Mucosa of descending colon (tissue), 3 donors: ENCODE measurements around the gene ADAMTS13. TPM values are rescaled to one million over a fixed set of nuclear protein-coding genes. Genes with fewer than 3 reads are reported as not detected.

ENCODE experiments used
- ATAC-seq: fragments of 200-7000 bp; cut with Tn5 transposase; one replicate; pipeline ENCODE4 v1.9.1; 2020; ENCODE audit warnings: mild to moderate bottlenecking, moderate library complexity
- DNase-seq, 3 donors: peaks; one replicate each; pipeline ENCODE4 v3.0.0-alpha.2; 2020
- H3K36me3 ChIP-seq: fragments of 200-600 bp; one replicate; pipeline ENCODE4 v1.8.0; 2021; ENCODE audit warnings: low read depth, mild to moderate bottlenecking
- H3K4me1 ChIP-seq: fragments of 200-600 bp; one replicate; pipeline ENCODE4 v1.8.0; 2021; ENCODE audit warnings: low read depth, mild to moderate bottlenecking
- H3K4me3 ChIP-seq: fragments of 200-600 bp; one replicate; pipeline ENCODE4 v1.8.0; 2021; ENCODE audit warnings: mild to moderate bottlenecking
- H3K9me3 ChIP-seq: fragments of 200-600 bp; one replicate; pipeline ENCODE4 v1.8.0; 2021; ENCODE audit warnings: mild to moderate bottlenecking
- CTCF ChIP-seq: fragments of 200-600 bp; IDR thresholded peaks from one replicate; pipeline ENCODE4 v1.8.0; 2022; ENCODE audit warnings: antibody characterized with exemption, mild to moderate bottlenecking
- intact Hi-C, 2 donors: fragments of 100-400 bp; cut with DNase I in 1 of 2; cut with micrococcal nuclease in 1 of 2; formaldehyde crosslinking; loops; one replicate each; pipeline versions ENCODE4 v1.11.0 to v1.11.1; 2022; cut with DNase I, micrococcal nuclease
- total RNA-seq, 3 donors: library from RNA; stranded (reverse); fragmentation: NEBNext Ultra II Directional in 2 of 3; extraction: Animal tissue kit (Norgen Biotek cat#: 25700) in 2 of 3; gene quantifications; one replicate each; pipeline versions ENCODE4 v1.2.1 to v1.2.4, GENCODE V29; 2021 to 2023
- donor health status: DM: no; HTN: no; CAD: no; lungs with moderate emphysema.
- donor health status: DM: no; HTN: no; CAD: no.
- donor health status: DM: no; HTN: yes; CAD: no.

ADAMTS13 gene
- total RNA-seq, 3 donors from 2014 or later = 3.3 to 5.0 (median 3.6) TPM

DNA sequence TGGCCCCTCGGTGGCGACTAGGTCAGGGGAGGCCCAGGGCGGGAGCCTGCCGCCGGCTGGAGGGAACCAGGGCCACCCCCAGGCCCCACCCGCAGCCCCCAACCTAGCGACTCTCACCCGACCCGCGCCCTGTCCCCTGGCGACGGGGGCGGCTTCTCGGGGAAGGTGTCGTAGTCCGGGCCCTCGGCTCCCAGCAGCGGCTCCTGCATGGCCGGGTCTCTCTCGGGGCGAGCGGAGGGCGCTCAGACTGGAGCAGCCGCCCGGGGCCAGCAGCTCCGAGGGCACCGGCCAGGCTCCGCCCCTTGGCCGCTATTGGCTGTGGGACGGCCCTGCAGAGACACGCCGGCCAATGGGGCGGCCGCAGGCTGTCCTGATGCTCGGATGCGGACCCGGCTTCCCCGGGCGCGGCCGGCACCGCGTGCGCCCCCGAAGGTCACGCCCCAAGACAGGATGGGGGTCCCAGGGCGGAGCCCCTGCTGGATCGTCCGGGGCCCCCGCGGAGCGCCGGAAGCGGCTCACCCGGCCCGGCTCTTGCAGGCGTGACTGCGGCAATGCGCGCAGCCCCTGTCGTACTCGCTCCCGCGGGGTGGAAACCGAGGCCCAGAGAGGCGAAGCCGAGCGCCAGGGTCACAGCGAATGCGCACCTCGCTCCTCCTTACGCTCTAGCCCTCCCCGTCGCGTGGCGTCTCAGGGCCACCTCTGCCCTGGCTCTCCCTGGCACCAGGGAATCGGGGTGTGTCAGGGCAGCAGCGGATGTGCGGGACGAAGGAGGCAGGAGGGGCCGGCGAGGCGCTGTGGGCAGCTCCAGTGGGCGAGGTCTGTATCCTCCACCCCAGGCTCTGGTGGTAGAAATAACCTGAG is 56.9 kb downstream of the ADAMTS13 start, which contains the start of gene SLC2A6:
TSS of gene SLC2A6 (minus strand) at position 249 of the 861 bp plus-strand sequence. CDS start at position 209, 40 bp downstream.
- Histone ChIP-seq H3K36me3 (no peaks in the 10 kb centered on the region), H3K4me1 (peaks cover 15% of the 10 kb centered on the region), H3K4me3 (no peak within 1 kb of the TSS), H3K9me3 (no peaks in the 10 kb centered on the region)
- peak; percentile 97 for ATAC-seq
- intact Hi-C loops = no loop called here
- no peak for TF ChIP-seq CTCF
- peak; percentile 85 to 90 (median 87) for DNase-seq

DNA sequence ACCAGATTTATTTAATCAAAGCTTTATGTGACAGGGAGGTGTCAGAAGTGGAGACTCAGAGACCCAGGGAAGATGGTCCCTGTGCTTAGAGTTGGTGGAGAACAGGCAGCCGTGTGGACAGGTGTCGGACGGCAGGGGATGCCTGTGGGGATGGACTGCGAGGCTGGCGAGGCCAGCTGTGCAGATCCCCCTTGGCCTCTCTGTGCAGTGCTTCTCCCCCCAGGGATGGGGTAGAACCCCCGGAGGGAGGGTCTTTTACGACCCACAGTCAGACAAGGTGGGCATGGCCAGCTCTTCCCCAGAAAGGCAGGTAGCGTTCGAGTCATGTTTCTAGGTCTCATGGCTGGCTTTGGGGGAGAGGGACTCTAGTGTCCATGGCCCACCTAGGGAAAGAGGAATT is 61.4 kb downstream of the ADAMTS13 start:
- intact Hi-C loops = loop anchor here (10.0 kb wide), 1 partner anchor 299 kb away; no protein-coding TSS in a partner anchor
- Histone ChIP-seq H3K36me3 (no peaks in the 10 kb centered on the region), H3K4me1 (peaks cover 11% of the 10 kb centered on the region), H3K9me3 (no peaks in the 10 kb centered on the region), H3K4me3 (no peak overlapping the region)
- TF ChIP-seq CTCF = no peak
- no peak for ATAC-seq
- DNase-seq = peak in 1 of 3 donors; percentile 15

GRCh38 chr9:133484671-133485437 is 62.7 kb downstream of the ADAMTS13 start:
- intact Hi-C loops = loop anchor here (5.0 to 10.0 kb wide), 2 partner anchors 78 to 300 kb away; no protein-coding TSS in a partner anchor

DNA sequence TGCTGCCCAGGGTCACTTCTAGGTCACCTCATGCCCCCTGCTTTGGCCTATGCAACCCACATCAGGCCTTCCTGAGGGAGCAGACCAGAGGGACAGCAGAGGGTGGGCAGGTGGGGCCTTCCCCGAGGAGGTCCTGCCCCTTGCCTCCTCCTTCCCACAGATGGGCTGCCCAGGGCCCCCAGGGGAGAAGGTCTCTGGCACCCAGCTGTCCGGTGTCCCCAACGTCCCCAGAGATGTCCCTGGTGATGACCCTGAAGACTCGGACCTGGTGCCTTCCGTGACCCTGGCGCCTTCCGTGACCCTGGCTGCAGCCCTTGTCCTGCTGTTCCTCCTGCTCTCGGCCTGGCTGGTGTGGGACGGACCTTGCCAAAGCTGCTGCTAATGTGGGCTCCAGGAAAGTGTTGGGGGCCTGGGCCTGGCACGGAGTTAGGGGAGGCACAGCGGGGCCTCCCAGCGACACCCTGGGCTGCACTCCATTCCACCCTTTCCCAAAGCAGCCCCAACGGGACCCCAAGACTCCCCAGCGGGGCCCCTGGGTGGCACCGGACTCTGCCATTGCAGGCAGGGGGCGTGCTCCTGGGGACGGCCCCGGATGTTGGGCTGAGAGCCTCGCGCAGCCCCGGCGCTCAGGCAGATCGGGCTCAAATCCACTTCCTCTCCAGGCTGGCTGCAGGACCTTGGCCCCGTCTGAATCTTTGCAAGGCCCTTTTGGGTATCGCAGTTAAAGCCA is 63.5 kb downstream of the ADAMTS13 start:
- intact Hi-C loops = loop anchor here (5.0 to 10.0 kb wide), 2 partner anchors 78 to 301 kb away; no protein-coding TSS in a partner anchor
- ATAC-seq = peak; percentile 36
- Histone ChIP-seq H3K9me3 (no peaks in the 10 kb centered on the region), H3K36me3 (no peaks in the 10 kb centered on the region), H3K4me3 (no peak overlapping the region), H3K4me1 (no peaks in the 10 kb centered on the region)
- peak in 2 of 3 donors; percentile 38 to 46 for DNase-seq
- TF ChIP-seq CTCF = no peak

More at GRCh38 chr9:133484671-133485437, 62.7 kb downstream of the ADAMTS13 start:
- DNase-seq (peak in 2 of 3 donors; percentile 30 to 46), ATAC-seq (no peak)
- peaks cover under 1% of the 10 kb centered on the region for H3K4me1 ChIP-seq
- H3K4me3 ChIP-seq = no peak overlapping the region
- no peak for TF ChIP-seq CTCF
- H3K9me3 ChIP-seq = no peaks in the 10 kb centered on the region
- no peaks in the 10 kb centered on the region for H3K36me3 ChIP-seq

- intact Hi-C loops = loop anchor here (5.0 to 10.0 kb wide), 2 partner anchors 80 to 303 kb away; no protein-coding TSS in a partner anchor
- H3K9me3 ChIP-seq = no peaks in the 10 kb centered on the region
- H3K4me1 ChIP-seq = no peaks in the 10 kb centered on the region
- ATAC-seq (no peak), DNase-seq (peak in 1 of 3 donors; percentile 22)
- no peak for TF ChIP-seq CTCF
- no peaks in the 10 kb centered on the region for H3K36me3 ChIP-seq
- H3K4me3 ChIP-seq = no peak overlapping the region
Measured at GRCh38 chr9:133487331-133487725, 65.2 kb downstream of the ADAMTS13 start.
